Activated naive CD4-positive, alpha-beta T cell treated with Interleukin-2 at 50 U/mL for 16 hours (primary cell): ENCODE measurements around the gene COX6B2.
"Not testable (repeated sequence)": the region's sequence is repeated elsewhere in the genome, so short reads cannot be mapped to it uniquely, and the experiment has no call there.

Experiments used
- DNase-seq: peaks from one replicate; pipeline ENCODE4 v3.0.0-alpha.2; 2020

The COX6B2 gene, protein sequence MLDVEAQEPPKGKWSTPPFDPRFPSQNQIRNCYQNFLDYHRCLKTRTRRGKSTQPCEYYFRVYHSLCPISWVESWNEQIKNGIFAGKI

DNA sequence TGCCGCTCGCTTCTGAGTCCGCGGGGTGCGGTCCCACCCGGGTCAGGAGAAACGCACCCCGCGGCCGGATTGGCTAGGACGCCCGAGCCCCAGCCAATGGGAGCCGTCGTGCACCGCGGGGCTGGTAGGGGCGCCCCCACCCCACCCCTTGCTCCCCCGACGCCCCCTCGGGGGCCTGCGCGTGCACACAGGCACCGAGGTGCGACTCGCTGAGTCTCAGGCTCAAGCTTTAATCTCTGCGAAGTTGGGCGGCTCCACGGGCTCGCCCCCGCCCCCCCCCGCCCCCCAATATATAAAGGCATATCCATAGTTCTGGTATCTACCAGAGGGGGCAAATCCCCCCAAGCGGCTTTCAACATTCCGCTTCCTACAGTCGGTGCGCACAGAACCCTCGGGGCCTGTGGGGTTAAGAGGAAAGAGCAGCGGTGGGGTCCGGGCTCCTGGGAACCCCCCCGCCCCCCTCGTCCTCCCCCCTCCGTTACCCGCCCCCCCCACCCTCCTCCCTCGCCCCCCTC is at the start of gene COX6B2:
Gene COX6B2 (minus strand): TSS at position 22 of the 515 bp plus-strand sequence. CDS start 198 bp downstream, outside the sequence.
- DNase-seq, result no peak

GRCh38 chr19:55402509-55402908 is 48.0 kb upstream of the COX6B2 start:
- no peak for DNase-seq

GRCh38 chr19:55401390-55401789 is 46.9 kb upstream of the COX6B2 start:
- not testable (repeated sequence) for DNase-seq

GRCh38 chr19:55400281-55401087 is 46.0 kb upstream of the COX6B2 start:
- DNase-seq, result no peak

DNA sequence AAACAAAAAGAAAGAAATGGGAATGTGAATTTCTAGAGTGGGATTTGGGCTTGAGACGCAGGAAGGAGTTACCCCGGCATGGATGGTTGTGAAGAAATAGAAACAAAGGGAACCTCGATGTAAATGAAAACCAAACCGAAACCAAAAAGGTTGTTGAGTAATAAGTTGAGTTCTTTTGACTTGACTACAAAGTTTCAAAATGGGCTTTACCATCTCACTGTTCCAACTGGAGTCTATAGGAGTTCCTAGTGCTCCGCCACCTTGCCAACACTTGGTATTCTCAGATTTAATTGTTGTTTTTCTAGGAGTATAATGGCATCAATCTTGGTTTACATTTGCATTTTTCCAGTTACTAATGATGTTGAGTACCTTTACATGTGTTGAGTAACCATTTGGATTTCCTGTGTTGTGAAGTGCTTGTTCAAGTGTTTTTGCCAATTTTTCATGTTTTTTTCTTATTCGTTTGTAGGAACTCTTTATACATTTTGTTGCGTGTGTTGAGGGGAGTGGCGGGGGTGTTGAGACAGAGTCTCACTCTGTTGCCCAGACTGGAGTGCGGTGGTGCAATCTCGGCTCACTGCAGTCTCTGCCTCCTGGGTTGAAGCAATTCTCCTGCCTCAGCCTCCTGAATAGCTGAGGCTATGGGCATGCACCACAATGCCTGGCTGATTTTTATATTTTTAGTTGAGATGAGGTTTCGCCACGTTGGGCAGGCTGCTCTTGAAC is 43.8 kb upstream of the COX6B2 start:
- no peak for DNase-seq

GRCh38 chr19:55392820-55393761 is 38.6 kb upstream of the COX6B2 start:
- DNase-seq, result no peak

GRCh38 chr19:55391702-55392615 is 37.4 kb upstream of the COX6B2 start:
- DNase-seq, result no peak

GRCh38 chr19:55391191-55391670 is 36.7 kb upstream of the COX6B2 start:
- DNase-seq, result no peak

- DNase-seq, result no peak
Observed at GRCh38 chr19:55390461-55390880, 36.0 kb upstream of the COX6B2 start.

DNA sequence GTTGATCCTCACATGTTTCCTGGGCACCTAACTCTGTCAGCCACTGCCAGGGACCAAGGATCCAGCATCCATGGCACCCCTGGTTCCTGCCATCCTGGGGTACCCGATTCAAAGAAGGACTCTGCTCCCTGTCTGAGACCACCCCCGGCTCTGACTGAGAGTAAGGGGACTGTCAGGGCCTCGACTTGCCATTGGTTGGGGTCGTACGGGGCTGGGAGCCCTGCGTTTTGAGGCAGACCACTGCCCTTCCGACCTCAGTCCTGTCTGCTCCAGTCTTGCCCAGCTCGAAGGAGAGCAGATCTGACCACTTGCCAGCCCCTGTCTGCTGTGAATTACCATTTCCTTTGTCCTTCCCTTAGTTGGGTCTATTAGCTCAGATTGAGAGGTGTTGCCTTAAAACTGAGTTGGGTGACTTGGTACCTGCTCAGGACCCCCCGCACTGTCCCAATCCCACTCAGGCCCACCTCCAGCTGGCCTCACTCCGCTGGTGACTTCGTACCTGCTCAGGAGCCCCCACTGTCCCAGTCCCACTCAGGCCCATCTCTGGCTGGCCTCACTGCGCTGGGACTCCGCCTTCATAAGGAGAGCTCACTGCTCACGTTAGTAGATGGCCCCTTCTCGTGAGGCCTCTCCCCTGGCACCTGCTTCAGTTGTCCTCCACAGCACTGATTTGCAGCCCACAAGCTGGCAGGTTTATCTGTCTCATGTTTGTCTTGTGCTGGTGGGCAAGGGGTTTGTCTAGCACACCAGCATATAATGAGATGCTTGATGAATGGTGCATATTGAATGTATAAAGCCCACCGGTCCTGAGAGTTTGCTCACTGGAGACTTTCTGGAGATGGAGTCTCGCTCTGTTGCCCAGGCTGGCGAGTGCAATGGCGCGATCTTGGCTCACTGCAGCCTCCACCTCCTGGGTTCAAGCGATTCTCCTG is 35.1 kb upstream of the COX6B2 start:
- no peak for DNase-seq

DNA sequence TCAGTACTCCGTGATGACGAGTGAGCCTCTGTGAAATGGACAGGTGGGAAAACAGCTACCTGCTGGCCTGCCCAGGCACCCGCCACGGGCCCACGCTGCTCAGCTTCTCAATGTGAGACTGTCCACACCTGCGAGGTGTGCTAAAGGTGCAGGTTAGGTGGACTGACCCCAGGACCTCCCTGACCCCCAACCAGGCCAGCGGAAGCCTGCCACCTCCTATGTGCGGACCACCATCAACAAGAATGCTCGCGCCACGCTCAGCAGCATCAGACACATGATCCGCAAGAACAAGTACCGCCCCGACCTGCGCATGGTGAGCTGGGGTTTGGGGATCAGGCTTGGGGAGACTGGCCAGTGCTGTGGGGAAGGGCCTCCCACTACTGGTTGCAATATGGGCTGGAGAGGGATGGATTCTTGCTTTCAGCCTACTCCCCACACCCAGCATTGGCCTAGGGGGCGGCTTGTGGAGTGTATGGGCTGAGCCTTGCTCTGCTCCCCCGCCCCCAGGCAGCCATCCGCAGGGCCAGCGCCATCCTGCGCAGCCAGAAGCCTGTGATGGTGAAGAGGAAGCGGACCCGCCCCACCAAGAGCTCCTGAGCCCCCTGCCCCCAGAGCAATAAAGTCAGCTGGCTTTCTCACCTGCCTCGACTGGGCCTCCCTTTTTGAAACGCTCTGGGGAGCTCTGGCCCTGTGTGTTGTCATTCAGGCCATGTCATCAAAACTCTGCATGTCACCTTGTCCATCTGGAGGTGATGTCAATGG is 33.4 kb upstream of the COX6B2 start:
- no peak for DNase-seq

GRCh38 chr19:55386493-55386971 is 32.0 kb upstream of the COX6B2 start:
- DNase-seq, result no peak

DNA sequence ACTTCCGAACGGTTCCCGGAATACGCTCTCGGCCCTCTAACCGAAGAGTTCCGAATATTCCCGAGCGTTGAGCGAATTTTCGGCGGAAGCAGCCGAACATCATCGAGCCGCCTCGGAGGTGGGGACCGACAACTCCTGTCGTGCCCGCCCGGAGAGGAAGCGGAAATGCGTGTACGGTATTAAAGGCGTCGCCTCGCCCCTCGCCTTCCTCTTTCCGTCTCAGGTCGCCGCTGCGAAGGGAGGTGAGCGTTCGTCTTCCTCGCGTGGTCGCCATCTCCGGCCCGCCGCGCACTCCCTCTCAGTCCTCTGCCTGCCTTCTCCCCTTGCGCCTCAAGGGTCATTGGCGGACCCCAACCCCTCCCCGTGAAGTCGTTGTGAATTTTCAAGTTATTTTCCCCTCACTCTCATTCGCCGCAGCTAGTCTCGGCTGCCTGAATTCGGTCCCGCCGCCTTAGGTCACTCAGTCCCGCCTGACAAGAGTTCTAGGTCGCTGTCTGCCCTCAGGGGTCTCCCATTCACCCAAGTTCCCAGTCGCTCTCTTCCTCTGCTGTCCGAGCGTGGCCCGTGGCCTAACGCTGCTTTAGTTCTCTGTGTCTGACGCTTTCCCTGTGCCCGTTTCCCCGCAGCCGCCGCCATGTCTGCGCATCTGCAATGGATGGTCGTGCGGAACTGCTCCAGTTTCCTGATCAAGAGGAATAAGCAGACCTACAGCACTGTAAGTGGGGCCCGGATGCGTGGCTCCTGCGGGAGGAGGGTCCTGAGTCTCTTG is 31.4 kb upstream of the COX6B2 start, which contains the start of gene RPL28:
Gene RPL28 (plus strand): TSS at position 209 of the 769 bp plus-strand sequence. CDS start 426 bp downstream, at position 635.
- DNase-seq, result peak; percentile 98

DNA sequence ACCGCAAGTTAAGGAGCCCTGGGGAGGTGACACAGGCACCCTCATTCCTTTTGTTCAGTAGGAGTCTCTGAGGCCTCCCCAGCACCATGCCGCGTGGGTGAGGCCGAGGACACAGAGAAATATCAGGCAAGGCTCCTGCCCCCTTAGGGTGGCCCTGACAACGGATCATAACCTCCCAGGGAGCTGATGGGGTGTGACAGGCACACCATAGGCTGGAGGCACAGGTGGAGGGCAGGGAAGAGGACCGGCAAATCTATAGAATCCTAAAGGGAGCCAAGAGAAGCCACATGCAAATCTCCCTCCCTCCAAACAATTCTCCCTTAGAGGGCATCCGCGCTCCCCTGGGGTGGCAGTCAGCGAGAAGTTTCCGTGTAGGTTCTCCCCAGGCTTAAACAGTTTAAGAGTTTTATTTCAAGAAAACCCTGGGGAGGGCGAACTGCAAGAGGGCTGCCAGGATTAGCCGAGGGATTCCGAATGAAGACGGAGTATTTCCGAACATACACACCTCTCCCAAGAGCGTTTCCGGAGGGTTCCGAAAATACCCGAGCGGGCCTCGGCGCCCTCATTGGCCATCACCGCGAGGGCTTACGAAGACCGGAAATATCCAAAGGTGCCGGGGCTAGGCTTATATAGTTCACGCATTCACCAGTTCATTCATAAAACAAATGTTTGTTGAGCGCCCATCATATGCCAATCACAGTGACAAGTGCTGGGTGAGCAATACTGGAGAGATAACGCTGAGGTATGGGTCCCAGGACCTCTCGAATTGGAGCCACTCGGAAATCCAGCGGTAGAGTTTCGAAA is 30.6 kb upstream of the COX6B2 start:
- peak; percentile 95 for DNase-seq

DNA sequence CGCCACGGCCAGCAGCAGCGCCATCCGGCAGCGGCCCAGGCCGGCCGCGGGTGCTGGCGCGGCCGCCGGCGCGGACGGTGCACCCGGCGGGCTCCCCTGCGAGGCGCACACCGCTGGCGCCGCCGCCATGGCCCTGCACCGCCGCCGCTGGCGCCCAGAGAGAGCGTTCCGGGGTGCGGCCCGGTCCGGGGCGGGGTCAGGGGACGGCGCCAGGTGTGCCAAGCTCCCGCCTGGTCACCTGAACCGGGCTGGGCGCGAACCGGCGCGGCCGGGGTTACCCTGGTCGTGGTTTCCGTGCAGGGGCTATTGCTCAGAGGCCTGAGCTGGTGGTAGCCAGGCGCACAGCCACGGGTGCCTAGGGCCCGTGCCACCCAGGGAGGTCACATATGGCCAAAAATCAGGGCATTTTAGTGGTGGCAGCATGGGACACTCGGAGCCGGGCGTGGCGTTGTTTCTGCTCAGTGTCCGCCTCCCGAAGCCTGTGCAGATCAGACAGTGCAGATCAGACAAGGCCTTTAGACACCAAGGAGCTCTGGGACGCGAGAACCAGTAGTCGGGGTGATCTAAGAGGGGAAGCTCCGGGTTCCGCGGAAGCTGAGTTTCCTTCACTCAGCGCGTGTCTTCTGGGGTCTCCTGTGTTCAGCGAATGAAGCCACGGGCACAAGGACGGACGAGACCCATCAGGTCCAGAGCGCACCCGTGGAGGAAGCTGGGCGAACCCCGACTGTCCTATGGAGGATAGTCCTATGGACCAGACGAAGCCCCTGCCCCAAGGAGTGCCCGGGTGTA is 29.8 kb upstream of the COX6B2 start, which contains the start of gene TMEM238:
Gene TMEM238 (minus strand): TSS at position 162 of the 789 bp plus-strand sequence. CDS start 33 bp downstream, at position 129.
- peak; percentile 47 for DNase-seq
